GM12878 (cell line): Measurements from ENCODE around the gene TAF11. TPM values are rescaled to one million over a fixed set of nuclear protein-coding genes. Genes with fewer than 3 reads are reported as not detected.

Experiments
- ATAC-seq: fragments of 200-7000 bp; cut with Tn5 transposase; 3 replicates; pipeline ENCODE4 v1.9.1; 2020; ENCODE audit warnings: mild to moderate bottlenecking, moderate library complexity
- BruUV-seq: library from RNA; stranded (reverse); fragments of 400-500 nt; replicated peaks from 2 replicates; lab custom pipeline; 2021; lab: Mats Ljungman, UMichigan
- CTCF ChIA-PET: fragments of 300-600 bp; sonication (Branson Sonifier 250); formaldehyde crosslinking; extraction: SDS; loops from one replicate; lab custom pipeline; 2021; ENCODE audit warnings: inconsistent platforms; lab: Yijun Ruan, JAX
- POLR2A ChIA-PET: fragments of 350-600 bp; formaldehyde crosslinking; extraction: SDS; loops from one replicate; lab custom pipeline; 2021; ENCODE audit warnings: inconsistent platforms; lab: Charles Lee
- RAD21 ChIA-PET: fragments of 300-600 bp; sonication (Branson Sonifier 250); formaldehyde crosslinking; loops from one replicate; lab custom pipeline; 2023; ENCODE audit warnings: antibody characterized with exemption; ENCODE audit not compliant: unreplicated experiment; lab: Charles Lee
- SMC1A ChIA-PET: fragments of 300-600 bp; sonication (Branson Sonifier 250); formaldehyde crosslinking; loops from one replicate; lab custom pipeline; 2023; ENCODE audit not compliant: unreplicated experiment, uncharacterized antibody; lab: Charles Lee
- DNase-seq: peaks from one replicate; pipeline ENCODE4 v3.0.0-alpha.2; 2011; ENCODE audit warnings: low read depth, low spot score
- FAIRE-seq: peaks from 3 replicates; lab custom pipeline; 2011; peaks lifted over from hg19 to GRCh38; lab: Jason Lieb, UNC
- H2AFZ ChIP-seq: 2 replicates; pipeline ENCODE4 v1.6.0; 2011; ENCODE audit warnings: low read depth, low read length, control low read depth; ENCODE audit not compliant: control insufficient read depth
- H3K27ac ChIP-seq: 2 replicates; pipeline ENCODE4 v1.5.1; 2011; ENCODE audit warnings: control low read depth; ENCODE audit not compliant: control insufficient read depth, insufficient read depth
- H3K27me3 ChIP-seq, 2 experiments: replicated peaks in 1 of 2; 2 replicates each; pipeline versions ENCODE4 v1.6.0 to v1.6.1; 2011; ENCODE audit warnings: low read length in 1 of 2; ENCODE audit not compliant: control insufficient read depth in 2 of 2, insufficient read depth in 2 of 2
- H3K36me3 ChIP-seq, 2 experiments: 2 replicates each; pipeline ENCODE4 v1.5.1; 2011; ENCODE audit warnings: low read length in 1 of 2; ENCODE audit not compliant: control insufficient read depth in 2 of 2, insufficient read depth in 2 of 2
- H3K4me1 ChIP-seq: 2 replicates; pipeline ENCODE4 v1.6.1; 2011; ENCODE audit warnings: mild to moderate bottlenecking, low read length, moderate library complexity, mixed read lengths; ENCODE audit not compliant: control insufficient read depth, insufficient read depth
- H3K4me2 ChIP-seq: 2 replicates; pipeline ENCODE4 v1.6.0; 2011; ENCODE audit warnings: control low read depth; ENCODE audit not compliant: control insufficient read depth, insufficient read depth
- H3K4me3 ChIP-seq: fragments of 200-600 bp; sonication (generic); 2 replicates; pipeline ENCODE4 v1.5.1; 2016
- H3K79me2 ChIP-seq: 2 replicates; pipeline ENCODE4 v1.6.0; 2011; ENCODE audit warnings: low read length; ENCODE audit not compliant: control insufficient read depth, insufficient read depth
- H3K9ac ChIP-seq: 2 replicates; pipeline ENCODE4 v1.8.0; 2011; ENCODE audit warnings: low read length, control low read depth, mixed read lengths; ENCODE audit not compliant: control insufficient read depth, insufficient read depth
- H3K9me3 ChIP-seq: replicated peaks from 3 replicates; pipeline ENCODE4 v1.5.1; 2011; ENCODE audit warnings: mild to moderate bottlenecking, low read length; ENCODE audit not compliant: control insufficient read depth, insufficient read depth
- H4K20me1 ChIP-seq: 2 replicates; pipeline ENCODE4 v1.6.0; 2011; ENCODE audit not compliant: control insufficient read depth, insufficient read depth
- ASH2L ChIP-seq: fragments of 300-600, 200-600 bp; sonication (generic); IDR thresholded peaks from 2 replicates; pipeline ENCODE4 v1.6.1; 2017; ENCODE audit warnings: low read depth, mild to moderate bottlenecking, borderline replicate concordance
- CBX3 ChIP-seq: fragments of 200-600 bp; sonication (generic); IDR thresholded peaks from 2 replicates; pipeline ENCODE4 v1.6.1; 2016; ENCODE audit warnings: low read depth, borderline replicate concordance
- E4F1 ChIP-seq: fragments of 450-650 bp; IDR thresholded peaks from 2 replicates; pipeline ENCODE4 v1.6.1; 2018; ENCODE audit warnings: borderline replicate concordance, mild to moderate bottlenecking; ENCODE audit not compliant: partially characterized antibody
- FOXK2 ChIP-seq: fragments of 450-650 bp; IDR thresholded peaks from 2 replicates; pipeline ENCODE4 v1.6.1; 2017; ENCODE audit warnings: mild to moderate bottlenecking, moderate library complexity
- GABPA ChIP-seq: IDR thresholded peaks from 2 replicates; pipeline ENCODE4 v1.6.1; 2014; ENCODE audit warnings: antibody characterized with exemption, low read depth, mild to moderate bottlenecking, inconsistent platforms
- JUND ChIP-seq: IDR thresholded peaks from 2 replicates; pipeline ENCODE4 v1.6.1; 2012; ENCODE audit warnings: low read depth, mild to moderate bottlenecking, low read length, improper control_type of control experiment, moderate library complexity
- MAX ChIP-seq: IDR thresholded peaks from 2 replicates; pipeline ENCODE4 v1.6.1; 2012; ENCODE audit warnings: low read depth, low read length, improper control_type of control experiment
- MTA2 ChIP-seq: fragments of 450-650 bp; IDR thresholded peaks from 2 replicates; pipeline ENCODE4 v1.6.1; 2016; ENCODE audit warnings: low read depth, mild to moderate bottlenecking, moderate library complexity
- PAX5 ChIP-seq: IDR thresholded peaks from 2 replicates; pipeline ENCODE4 v1.6.1; 2011; ENCODE audit warnings: low read depth, low read length, borderline replicate concordance
- PAX8 ChIP-seq: fragments of 450-650 bp; IDR thresholded peaks from 2 replicates; pipeline ENCODE4 v1.6.1; 2017; ENCODE audit warnings: mild to moderate bottlenecking, moderate library complexity
- PBX3 ChIP-seq: IDR thresholded peaks from 2 replicates; pipeline ENCODE4 v1.6.1; 2011; ENCODE audit warnings: mild to moderate bottlenecking, low read depth, low read length, moderate library complexity; ENCODE audit not compliant: insufficient replicate concordance
- PML ChIP-seq: IDR thresholded peaks from 2 replicates; pipeline ENCODE4 v1.6.1; 2012; ENCODE audit warnings: low read length, inconsistent platforms
- POLR2A ChIP-seq: IDR thresholded peaks from 2 replicates; pipeline ENCODE4 v1.6.1; 2011; ENCODE audit warnings: low read depth, mild to moderate bottlenecking, low read length
- TBL1XR1 ChIP-seq: IDR thresholded peaks from 2 replicates; pipeline ENCODE4 v1.6.1; 2012; ENCODE audit warnings: low read depth, low read length, improper control_type of control experiment
- YY1 ChIP-seq: IDR thresholded peaks from 2 replicates; pipeline ENCODE4 v1.6.1; 2011; ENCODE audit warnings: low read depth, mild to moderate bottlenecking, low read length
- ZNF687 ChIP-seq: fragments of 450-650 bp; IDR thresholded peaks from 2 replicates; pipeline ENCODE4 v1.6.1; 2017; ENCODE audit warnings: mild to moderate bottlenecking, moderate library complexity
- WGBS: methylation state at CpG from one replicate; pipeline ENCODE4 v1.1.6; 2016; ENCODE audit warnings: low lambda C conversion rate; ENCODE audit not compliant: insufficient replicate concordance, insufficient coverage; ENCODE audit errors: missing lambda C conversion rate; 5-methylcytosine and 5-hydroxymethylcytosine counted together
- in situ Hi-C: fragments of 300-500 bp; cut with MboI; formaldehyde crosslinking; loops from 9 replicates; pipeline ENCODE4 v1.14.3; 2018; ENCODE audit warnings: mixed read lengths
- intact Hi-C: fragments of 100-400 bp; cut with micrococcal nuclease; formaldehyde crosslinking; loops from one replicate; pipeline ENCODE4 v1.14.2; 2022; ENCODE audit not compliant: unreplicated experiment
- polyA plus RNA-seq, 11 experiments: library from polyadenylated mRNA; depleted of rRNA in 4 of 11; unstranded in 6 of 11; stranded (reverse) in 5 of 11; fragments of >200 nt; fragmentation: Nextera tagmentation in 4 of 11; fragmentation: Illumina TruSeq in 1 of 11; extraction: Ambion mirVana in 4 of 11; extraction: Trizol in 1 of 11; gene quantifications; 1 replicate in 1 of 11; 2 replicates in 10 of 11; pipeline versions ENCODE4 v1.2.1 to v1.2.3, GENCODE V29; 2011 to 2016; ENCODE audit warnings: inconsistent platforms in 2 of 11, missing spikeins in 2 of 11, low read depth in 1 of 11
- total RNA-seq, 4 experiments: library from RNA; depleted of rRNA in 3 of 4; stranded (reverse); fragments of >200 nt in 3 of 4; fragmentation: Illumina TruSeq in 1 of 4; extraction: Trizol in 1 of 4; gene quantifications; 2 replicates each; pipeline versions ENCODE4 v1.2.1 to v1.2.3, GENCODE V29; 2013 to 2021

The TAF11 gene
- total and polyA plus RNA-seq, 10 of the 15 experiments (the other 5 are each of a cell fraction or from before 2014, with no cell fraction given), result 24.6 to 59.2 (median 32.0) TPM

GRCh38 chr6:34912715-34913464 is 25.0 kb upstream of the TAF11 start:
- ChIA-PET SMC1A (interaction anchor here (0.6 kb wide), 1 partner anchor 17 kb away, joined by 3 read pairs; no protein-coding TSS in a partner anchor), RAD21 (interaction anchor here (0.5 to 1.0 kb wide), 2 partner anchors 175 to 227 kb away, joined by 3 to 4 read pairs; no protein-coding TSS in a partner anchor), POLR2A (no interaction called here), CTCF (interaction anchor here (0.6 to 2.0 kb wide), 2 partner anchors 227 to 316 kb away, joined by 5 to 7 read pairs; no protein-coding TSS in a partner anchor)
- peaks cover 12% of the 10 kb centered on the region for H3K4me1 ChIP-seq
- in situ Hi-C loops, result no loop called here
- intact Hi-C loops, result no loop called here
- H3K4me2 ChIP-seq, result peak overlapping the region; percentile 14; the same call in 1 of the 2 replicates
- H3K27me3 ChIP-seq, result no peaks in the 10 kb centered on the region
- no peak overlapping the region for H3K9ac ChIP-seq
- H2AFZ ChIP-seq, result no peak overlapping the region
- no peak overlapping the region for H3K4me3 ChIP-seq
- H3K79me2 ChIP-seq, result no peaks in the 10 kb centered on the region
- DNase-seq (peak; percentile 53), ATAC-seq (peak; percentile 97), FAIRE-seq (peak; percentile 49)
- no peaks in the 10 kb centered on the region for H3K36me3 ChIP-seq
- no peaks in the 10 kb centered on the region for H3K9me3 ChIP-seq
- WGBS, result 0% methylated on average over 3 of the region's 3 CpGs
- no peak overlapping the region for H3K27ac ChIP-seq
- BruUV-seq, result no TSS peak
- 0 out of 2 replicates have a peak, but pooled peaks cover 3% of the 10 kb centered on the region for H4K20me1 ChIP-seq
- TF ChIP-seq PAX8, result no peak
- no peak for TF ChIP-seq YY1
- peak; percentile 42; the same call in 1 of the 2 replicates for TF ChIP-seq MTA2
- no peak for TF ChIP-seq ASH2L
- no peak for TF ChIP-seq GABPA
- TF ChIP-seq PML, result no peak
- TF ChIP-seq POLR2A, result no peak
- no peak for TF ChIP-seq PBX3
- no peak for TF ChIP-seq CBX3
- TF ChIP-seq ZNF687, result no peak
- TF ChIP-seq JUND, result no peak
- TF ChIP-seq PAX5, result peak; percentile 47; the same call in 1 of the 2 replicates
- no peak for TF ChIP-seq MAX
- peak; percentile 61; the same call in 1 of the 2 replicates for TF ChIP-seq TBL1XR1
- TF ChIP-seq FOXK2, result no peak
- TF ChIP-seq E4F1, result no peak
